ENCODE data around the gene TUBB2A. TPM values are rescaled to one million over a fixed set of nuclear protein-coding genes. Genes with fewer than 3 reads are reported as not detected.

The TUBB2A gene
- total RNA-seq, 1 donor from 2014 or later = 18.3 TPM

GRCh38 chr6:3144571-3144970, 12.8 kb downstream of the TUBB2A start:
- peaks cover 5% of the 10 kb centered on the region for H3K4me1 ChIP-seq
- DNase-seq = no peak
- intact Hi-C loops (cut with DNase I) = no loop called here
- no peak for TF ChIP-seq CTCF (IDR thresholded peaks at IDR 0.05)
- H3K9me3 ChIP-seq = no peaks in the 10 kb centered on the region
- H3K4me3 ChIP-seq = no peak overlapping the region
- no peak for ATAC-seq
- H3K27me3 ChIP-seq (ENCODE audit: low read depth) = no peaks in the 10 kb centered on the region
- no peak overlapping the region for H3K27ac ChIP-seq
- peaks cover 44% of the 10 kb centered on the region for H3K36me3 ChIP-seq

- Histone ChIP-seq H3K9me3 (no peaks in the 10 kb centered on the region), H3K36me3 (peaks cover 40% of the 10 kb centered on the region), H3K4me1 (peaks cover 16% of the 10 kb centered on the region), H3K27me3 (ENCODE audit: low read depth) (no peaks in the 10 kb centered on the region), H3K4me3 (no peak overlapping the region), H3K27ac (no peak overlapping the region)
- no peak for ATAC-seq
- intact Hi-C loops (cut with DNase I) = no loop called here
- no peak for DNase-seq
- no peak for TF ChIP-seq CTCF (IDR thresholded peaks at IDR 0.05)
These were observed 14.2 kb downstream of the TUBB2A start for GRCh38 chr6:3143158-3143557.

- no peaks in the 10 kb centered on the region for H3K9me3 ChIP-seq
- no peak overlapping the region for H3K27ac ChIP-seq
- DNase-seq (no peak), ATAC-seq (no peak)
- intact Hi-C loops (cut with DNase I) = no loop called here
- peaks cover 16% of the 10 kb centered on the region for H3K4me1 ChIP-seq
- peaks cover 45% of the 10 kb centered on the region for H3K36me3 ChIP-seq
- no peaks in the 10 kb centered on the region for H3K27me3 ChIP-seq (ENCODE audit: low read depth)
- TF ChIP-seq CTCF (IDR thresholded peaks at IDR 0.05) = no peak
- H3K4me3 ChIP-seq = no peak overlapping the region
These were observed 14.8 kb downstream of the TUBB2A start for GRCh38 chr6:3142536-3142935.

GRCh38 chr6:3140201-3140600, 17.1 kb downstream of the TUBB2A start:
- Histone ChIP-seq H3K27ac (peak overlapping the region; percentile 1), H3K9me3 (no peaks in the 10 kb centered on the region), H3K36me3 (peaks cover 47% of the 10 kb centered on the region), H3K27me3 (ENCODE audit: low read depth) (no peaks in the 10 kb centered on the region), H3K4me3 (no peak overlapping the region), H3K4me1 (peaks cover 16% of the 10 kb centered on the region)
- DNase-seq (no peak), ATAC-seq (no peak)
- no peak for TF ChIP-seq CTCF (IDR thresholded peaks at IDR 0.05)
- intact Hi-C loops (cut with DNase I) = no loop called here

GRCh38 chr6:3139090-3139903, 18.0 kb downstream of the TUBB2A start:
- Histone ChIP-seq H3K36me3 (peaks cover 47% of the 10 kb centered on the region), H3K4me1 (peaks cover 16% of the 10 kb centered on the region), H3K9me3 (no peaks in the 10 kb centered on the region), H3K27ac (peak overlapping the region; percentile 1), H3K4me3 (no peak overlapping the region), H3K27me3 (ENCODE audit: low read depth) (no peaks in the 10 kb centered on the region)
- ATAC-seq (peak; percentile 88 to 93), DNase-seq (peak; percentile 61)
- TF ChIP-seq CTCF (IDR thresholded peaks at IDR 0.05) = no peak
- intact Hi-C loops (cut with DNase I) = no loop called here
